HG03095 (cell line): Measurements from ENCODE around the gene MARK3.

Experiments
- ATAC-seq: cut with Tn5 transposase; IDR thresholded peaks from one replicate; pipeline ENCODE4 v1.9.1; 2021; ENCODE audit warnings: moderate library complexity; ENCODE audit not compliant: unreplicated experiment

MARK3 gene

DNA sequence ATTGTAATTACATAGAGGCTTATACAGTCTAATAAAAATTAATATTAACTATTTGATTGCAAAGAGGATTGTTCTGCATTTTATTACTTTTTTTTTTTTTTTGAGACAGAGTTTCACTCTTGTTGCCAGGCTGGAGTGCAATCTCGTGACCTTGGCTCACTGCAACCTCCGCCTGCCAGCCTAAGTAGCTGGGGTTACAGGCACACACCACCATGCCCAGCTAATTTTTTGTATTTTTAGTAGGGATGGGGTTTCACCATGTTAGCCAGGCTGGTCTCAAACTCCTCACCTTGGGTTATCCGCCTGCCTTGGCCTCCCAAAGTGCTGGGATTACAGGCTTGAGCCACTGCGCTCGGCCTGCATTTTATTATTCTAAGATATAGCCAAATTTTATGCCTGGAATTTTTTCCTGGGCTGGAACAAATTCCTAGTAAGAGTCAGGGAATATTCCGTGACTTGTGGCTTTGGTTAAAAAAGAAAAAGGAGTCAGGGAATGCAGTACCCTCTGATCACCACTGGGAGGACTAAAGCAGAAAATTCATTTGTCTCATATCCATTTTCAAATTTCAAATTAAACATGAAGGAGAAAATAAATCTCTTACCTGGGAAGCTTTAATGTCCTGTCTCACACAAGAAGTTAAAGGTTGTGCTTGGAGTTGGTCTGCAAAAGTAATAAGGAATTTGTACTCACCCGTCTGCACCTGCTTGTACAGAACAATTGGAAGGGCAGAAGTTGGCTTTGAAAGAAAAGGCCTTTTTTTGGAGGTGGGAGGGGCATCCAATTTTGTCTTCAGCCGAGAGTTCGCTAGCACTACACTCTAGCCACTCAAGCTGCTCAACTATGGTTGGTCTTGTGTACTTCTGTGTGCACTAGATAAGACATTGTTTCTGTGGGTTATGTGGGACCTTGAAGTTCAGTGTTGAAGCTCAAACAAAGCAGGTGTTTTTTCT lies 8.7 kb downstream of the MARK3 start:
- no peak for ATAC-seq

DNA sequence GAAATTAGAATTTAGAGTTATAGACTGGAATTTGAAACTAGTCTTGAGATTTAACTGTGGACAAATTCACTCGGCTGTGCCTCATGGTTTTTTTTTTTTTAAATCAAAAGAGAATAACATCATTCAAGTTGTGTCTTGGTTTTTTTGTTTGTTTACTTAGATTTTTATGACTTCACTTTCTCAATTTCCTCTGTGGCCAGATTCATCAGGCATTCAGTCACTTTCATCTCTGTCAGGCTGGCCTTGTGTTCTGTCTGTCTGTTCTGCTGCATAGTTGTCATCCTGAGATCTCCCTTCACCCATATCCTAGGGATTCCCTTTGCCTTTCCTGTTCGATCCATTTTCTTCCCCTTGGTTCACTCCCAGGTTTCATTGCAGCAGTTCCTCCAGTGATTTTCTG lies 10.0 kb downstream of the MARK3 start:
- no peak for ATAC-seq

GRCh38 chr14:103396463-103396862 lies 11.2 kb downstream of the MARK3 start:
- no peak for ATAC-seq

DNA sequence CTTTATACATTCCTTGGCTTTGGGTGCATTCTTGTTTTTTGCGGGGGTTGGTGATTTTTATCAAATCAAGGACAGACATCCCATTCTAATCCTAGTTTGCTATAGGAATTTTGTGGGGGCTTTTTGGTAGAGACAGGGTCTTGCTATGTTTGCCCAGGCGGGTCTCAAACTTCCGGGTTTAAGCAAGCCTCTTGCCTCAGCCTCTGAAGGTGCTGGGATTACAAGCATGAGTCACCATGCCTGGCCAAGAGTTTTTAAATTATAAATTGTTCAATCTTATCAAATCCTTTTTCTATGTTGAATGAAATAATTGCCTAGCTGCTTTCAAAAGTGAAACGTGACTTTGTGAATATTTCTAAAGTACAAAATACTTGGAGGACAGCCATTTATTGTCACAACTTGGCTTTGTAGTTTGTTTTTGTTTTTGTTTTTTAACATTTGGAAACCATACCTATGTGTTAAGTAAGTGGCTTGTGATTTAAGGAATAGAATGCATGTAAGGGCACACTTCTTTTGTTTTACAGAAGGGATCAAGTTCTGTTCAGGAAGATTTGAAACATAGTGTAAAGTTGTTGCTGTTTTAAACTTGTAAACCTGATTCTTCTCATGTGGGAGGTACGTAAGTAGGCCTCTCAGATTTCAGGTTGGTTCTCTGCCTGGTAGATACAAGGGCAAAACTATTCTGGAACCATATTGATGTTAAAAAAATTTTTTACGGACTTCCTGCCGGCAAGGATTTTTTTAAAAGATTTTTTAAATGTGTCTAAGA lies 13.4 kb downstream of the MARK3 start:
- ATAC-seq, result no peak

- ATAC-seq, result no peak
These were observed 15.3 kb downstream of the MARK3 start for GRCh38 chr14:103400537-103400936.

- no peak for ATAC-seq
These were observed 16.3 kb downstream of the MARK3 start for GRCh38 chr14:103401223-103402214.

DNA sequence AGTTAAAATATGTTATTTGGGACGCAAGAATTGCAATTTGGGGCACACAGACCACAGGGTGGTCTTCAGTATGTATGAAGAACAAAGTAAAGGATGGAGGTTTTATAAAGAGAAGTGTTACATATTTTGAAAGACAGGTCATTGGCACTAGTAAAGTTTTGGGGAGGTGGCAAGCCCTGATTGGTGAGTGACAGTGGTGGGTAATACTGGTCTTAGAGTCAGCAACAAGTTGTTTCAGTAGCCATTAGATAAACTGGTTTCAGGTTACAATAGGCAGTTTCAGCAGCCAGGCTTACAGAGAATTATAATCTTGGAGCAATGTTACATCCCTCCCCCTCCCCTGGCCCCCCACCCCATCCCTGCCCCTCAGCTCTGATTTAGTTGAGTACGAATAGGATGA lies 17.5 kb downstream of the MARK3 start:
- no peak for ATAC-seq

GRCh38 chr14:103404032-103404918 lies 19.1 kb downstream of the MARK3 start:
- no peak for ATAC-seq

- ATAC-seq, result no peak
These were observed 19.7 kb downstream of the MARK3 start for GRCh38 chr14:103404920-103405319.

DNA sequence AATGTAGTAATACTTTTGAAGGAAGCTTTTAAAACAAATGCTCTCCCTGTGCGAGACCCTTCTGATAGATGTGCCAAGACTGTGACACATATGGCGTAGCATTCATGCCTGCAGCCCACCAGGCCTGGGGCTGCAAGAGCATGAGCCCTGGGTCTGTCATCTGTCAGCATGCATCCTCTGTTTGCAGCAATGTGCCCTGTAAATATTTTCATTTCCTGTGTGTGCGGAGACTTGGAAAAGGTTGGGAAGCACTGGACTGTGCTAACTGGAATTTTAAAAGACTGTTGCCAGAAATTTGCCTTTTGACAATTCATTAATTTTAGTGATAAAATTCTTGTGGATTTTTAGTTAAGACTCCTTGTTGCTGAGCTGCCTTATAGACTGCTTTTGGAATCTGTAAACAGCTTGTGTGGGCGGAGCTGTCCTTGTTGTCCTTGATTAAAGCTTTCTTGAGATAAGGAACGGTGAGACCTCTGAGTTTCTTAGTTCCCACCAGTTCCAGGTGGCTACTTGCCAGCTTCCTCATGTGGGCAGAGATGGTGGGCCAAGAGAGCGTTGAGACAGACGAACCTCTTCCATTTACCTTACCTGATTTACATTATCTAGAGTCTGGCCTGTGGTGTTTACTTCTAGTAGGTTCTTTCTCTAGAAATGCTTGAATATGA lies 23.4 kb downstream of the MARK3 start:
- no peak for ATAC-seq

DNA sequence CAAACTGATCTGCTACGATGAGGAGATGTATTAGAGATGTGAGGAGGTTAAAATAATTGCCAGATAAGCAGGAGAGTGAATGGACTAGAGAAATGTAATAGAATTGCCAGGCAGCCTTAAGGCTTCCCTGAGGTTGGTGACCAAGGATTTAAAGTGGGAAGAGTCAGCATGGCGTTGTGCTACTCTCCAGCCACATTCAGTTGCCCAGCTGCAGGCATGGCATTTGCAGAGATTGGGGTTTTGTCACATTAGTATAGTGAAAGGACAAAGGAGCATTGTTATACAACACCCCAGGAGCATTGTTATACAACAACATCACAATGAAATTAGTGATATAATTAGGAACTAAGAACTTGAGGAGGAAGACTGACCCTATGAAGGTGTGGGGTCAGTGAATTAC lies 31.7 kb downstream of the MARK3 start:
- ATAC-seq, result no peak

DNA sequence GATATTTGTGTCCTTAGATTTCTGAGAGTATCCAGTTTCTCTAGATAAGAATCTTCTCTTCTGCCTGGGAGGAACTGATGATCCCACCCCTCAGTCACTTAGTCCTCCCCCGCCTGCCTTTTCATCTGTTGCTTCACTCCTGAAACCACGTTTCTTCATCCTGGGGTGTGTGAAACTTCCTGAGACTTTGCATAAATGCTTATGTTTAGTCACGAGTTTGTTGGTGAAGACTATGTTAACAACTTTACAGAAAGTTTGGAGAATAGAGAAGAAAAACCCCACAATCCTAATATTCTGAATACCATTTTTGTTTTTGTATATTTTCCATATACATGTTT lies 33.2 kb downstream of the MARK3 start:
- ATAC-seq, result no peak

DNA sequence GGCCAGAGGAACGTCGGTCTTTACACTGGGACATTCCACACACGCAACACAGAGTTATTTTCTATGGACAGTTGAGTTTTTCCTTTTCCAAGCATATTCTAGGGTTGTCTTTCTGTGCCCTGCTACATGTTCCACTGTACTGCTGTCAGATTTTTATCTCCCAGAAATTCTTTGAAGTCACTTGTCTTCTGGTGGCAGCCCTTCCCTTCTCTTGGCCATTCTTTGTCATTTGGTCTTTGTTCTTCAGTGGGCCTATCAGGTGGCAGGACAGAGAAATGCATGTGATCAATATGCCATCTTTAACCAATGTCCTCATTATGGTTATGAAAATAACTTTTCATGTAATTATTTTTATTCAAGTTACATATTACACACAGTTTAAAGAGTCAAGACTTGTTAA lies 36.3 kb downstream of the MARK3 start:
- no peak for ATAC-seq

DNA sequence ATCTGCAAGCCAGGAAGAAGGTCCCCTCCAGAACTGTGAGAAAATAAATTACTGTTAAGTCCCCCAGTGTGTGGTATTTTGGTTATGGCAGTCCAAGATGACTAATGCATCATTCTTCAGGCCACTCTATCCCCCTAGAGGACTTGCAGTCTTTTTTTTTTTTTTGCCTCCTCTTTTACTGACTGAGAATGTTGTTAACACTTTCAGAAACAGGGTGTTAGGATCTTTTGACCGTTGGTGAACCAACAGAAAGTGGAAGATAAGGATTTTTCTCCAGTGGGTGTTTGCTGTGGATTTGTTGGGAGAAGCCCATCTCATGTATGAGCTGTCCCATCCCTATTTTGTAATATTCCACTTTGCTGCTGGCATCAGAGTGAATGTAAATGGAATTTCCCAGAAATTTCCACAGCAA lies 37.8 kb downstream of the MARK3 start:
- ATAC-seq, result no peak

GRCh38 chr14:103427485-103428443 lies 42.5 kb downstream of the MARK3 start:
- ATAC-seq, result no peak

DNA sequence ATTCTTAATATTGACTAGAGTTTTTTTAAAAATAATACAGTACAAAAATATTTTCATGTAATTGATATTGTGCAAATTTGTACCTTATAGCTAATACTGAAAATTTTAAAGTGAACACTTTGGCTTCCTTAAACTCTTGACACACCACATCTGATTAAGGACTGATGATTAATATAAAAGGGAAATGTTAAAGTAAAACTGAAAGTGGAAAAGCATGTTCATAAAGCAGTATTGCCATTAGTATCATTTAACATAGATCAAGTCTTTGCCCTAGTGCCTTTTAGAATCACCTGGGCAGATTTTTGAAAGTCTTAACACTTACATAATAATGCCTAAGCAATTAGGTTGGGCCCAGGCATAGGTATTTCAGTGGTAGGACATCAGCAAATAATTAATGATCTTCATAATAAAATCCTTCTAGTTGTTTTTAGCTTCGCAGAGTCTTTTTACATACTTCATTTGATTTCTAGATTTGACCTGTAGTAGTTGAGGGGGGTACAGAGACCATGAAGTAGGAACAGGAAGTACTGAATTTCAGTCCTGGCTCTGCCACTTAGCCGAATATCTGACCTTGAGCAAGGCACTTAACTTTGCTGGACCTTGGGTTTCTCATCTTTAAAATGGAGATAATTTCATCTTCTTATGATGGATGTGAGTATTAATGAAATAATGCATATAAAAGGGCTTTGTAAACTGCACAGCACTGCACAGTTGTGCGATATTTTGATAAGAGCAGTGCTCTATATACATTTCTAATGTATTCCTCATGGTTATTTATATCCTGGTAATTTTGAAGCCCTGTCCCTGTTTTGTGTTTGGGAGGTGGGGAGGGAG lies 43.7 kb downstream of the MARK3 start:
- no peak for ATAC-seq

DNA sequence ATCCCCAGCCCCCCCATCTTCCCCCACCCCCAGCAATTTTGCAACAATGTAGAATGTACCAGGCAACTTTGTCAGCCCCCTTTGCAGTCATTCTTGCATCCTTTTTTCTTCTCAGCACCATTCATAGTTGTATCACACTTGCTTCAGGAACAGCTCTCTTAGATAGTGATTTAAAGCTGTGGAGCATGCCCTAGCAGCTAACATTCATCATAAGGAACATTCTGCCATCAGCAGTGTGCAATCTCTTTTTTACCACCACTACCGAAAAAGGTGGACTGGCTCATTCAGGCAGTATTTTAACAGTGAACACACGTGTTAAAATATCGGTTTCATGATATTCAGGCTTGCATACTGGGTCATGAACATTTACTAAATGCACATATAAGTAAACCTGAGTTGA lies 45.1 kb downstream of the MARK3 start:
- ATAC-seq, result no peak
